HCT116 (cell line): ENCODE results near the gene SCT.

ENCODE experiments used
- CTCF ChIP-seq, 3 experiments: fragments of 200-600 bp in 1 of 3; sonication (generic) in 1 of 3; IDR thresholded peaks in 2 of 3; conservative IDR thresholded peaks in 1 of 3; 2 replicates each; pipeline ENCODE4 v1.5.1; 2012 to 2017; ENCODE audit warnings: low read depth in 2 of 3, low read length in 2 of 3, antibody characterized with exemption in 1 of 3, borderline replicate concordance in 1 of 3, control low read depth in 1 of 3, mild to moderate bottlenecking in 1 of 3, mixed read lengths in 1 of 3, mixed run types in 1 of 3, moderate library complexity in 1 of 3; ENCODE audit not compliant: insufficient read depth in 1 of 3
- EZH2 ChIP-seq: fragments of 200-600 bp; sonication (generic); IDR thresholded peaks from 2 replicates; pipeline ENCODE4 v1.6.1; 2017; ENCODE audit warnings: antibody characterized with exemption, mixed run types
- FOSL1 ChIP-seq: IDR thresholded peaks from 2 replicates; pipeline ENCODE4 v1.6.1; 2012; ENCODE audit warnings: low read depth
- JUND ChIP-seq: IDR thresholded peaks from 2 replicates; pipeline ENCODE4 v1.6.1; 2012
- MAX ChIP-seq: IDR thresholded peaks from 2 replicates; pipeline ENCODE4 v1.6.1; 2012
- POLR2A ChIP-seq: IDR thresholded peaks from 2 replicates; pipeline ENCODE4 v1.7.0; 2011; ENCODE audit warnings: borderline replicate concordance; ENCODE audit not compliant: insufficient read depth, insufficient read length; ENCODE audit errors: extremely low read depth
- POLR2AphosphoS5 ChIP-seq: IDR thresholded peaks from 2 replicates; pipeline ENCODE4 v1.6.1; 2011; ENCODE audit warnings: mild to moderate bottlenecking, low read depth, low read length, moderate library complexity
- REST ChIP-seq: IDR thresholded peaks from 2 replicates; pipeline ENCODE4 v1.6.1; 2012; ENCODE audit warnings: low read depth
- SP1 ChIP-seq: IDR thresholded peaks from 2 replicates; pipeline ENCODE4 v1.6.1; 2012; ENCODE audit warnings: low read depth
- SRF ChIP-seq: IDR thresholded peaks from 2 replicates; pipeline ENCODE4 v1.6.1; 2012; ENCODE audit warnings: low read depth
- YY1 ChIP-seq: IDR thresholded peaks from 2 replicates; pipeline ENCODE4 v1.6.1; 2011; ENCODE audit warnings: low read length, low read depth, moderate library complexity, mild to moderate bottlenecking; ENCODE audit not compliant: insufficient replicate concordance; ENCODE audit errors: extremely low read depth
- ZNF274 ChIP-seq: fragments of 200-500 bp; sonication (Bioruptor generic); IDR thresholded peaks from 2 replicates; pipeline ENCODE4 v1.6.1; 2014; ENCODE audit warnings: mild to moderate bottlenecking, low read depth, low read length, inconsistent platforms

GRCh38 chr11:627308-627576 lies 261 bp upstream of the SCT start:
- TF ChIP-seq FOSL1 (no peak), CTCF (IDR thresholded peaks at IDR 0.05 in 2 of 3, conservative IDR thresholded peaks at IDR 0.05 in 1 of 3; ENCODE audit: borderline replicate concordance in 1 of 3, insufficient read depth in 1 of 3, low read depth in 2 of 3, low read length in 2 of 3) (no peak), EZH2 (no peak), YY1 (no peak), POLR2A (no peak), JUND (no peak), MAX (no peak), SP1 (no peak), ZNF274 (no peak), POLR2AphosphoS5 (no peak), SRF (no peak), REST (no peak)
